KMS-11 (cell line): ENCODE results near the gene BLCAP.
"Not testable (repeated sequence)": the region's sequence is repeated elsewhere in the genome, so short reads cannot be mapped to it uniquely, and the experiment has no call there.

Experiments used
- H2AFZ ChIP-seq: fragments of 200-600 bp; sonication (generic); 2 replicates; pipeline ENCODE4 v1.6.1; 2016; ENCODE audit warnings: antibody characterized with exemption, mixed run types, low read depth
- H3K27ac ChIP-seq: fragments of 200-600 bp; sonication (generic); 2 replicates; pipeline ENCODE4 v1.6.1; 2016; ENCODE audit warnings: mild to moderate bottlenecking, mixed run types
- H3K27me3 ChIP-seq: fragments of 200-600 bp; sonication (generic); 2 replicates; pipeline ENCODE4 v1.6.1; 2017; ENCODE audit warnings: mild to moderate bottlenecking, low read depth, mixed run types, moderate library complexity; ENCODE audit not compliant: insufficient read depth
- H3K36me3 ChIP-seq: fragments of 200-600 bp; sonication (generic); 2 replicates; pipeline ENCODE4 v1.6.1; 2017; ENCODE audit warnings: mild to moderate bottlenecking, mixed run types; ENCODE audit not compliant: insufficient read depth
- H3K4me1 ChIP-seq: fragments of 200-600 bp; sonication (generic); 2 replicates; pipeline ENCODE4 v1.6.1; 2016; ENCODE audit warnings: mild to moderate bottlenecking, low read depth, mixed run types; ENCODE audit not compliant: poor library complexity, severe bottlenecking
- H3K4me2 ChIP-seq: fragments of 200-600 bp; sonication (generic); 2 replicates; pipeline ENCODE4 v1.7.0; 2016; ENCODE audit warnings: mild to moderate bottlenecking, mixed run types
- H3K4me3 ChIP-seq: fragments of 200-600 bp; sonication (generic); IDR thresholded peaks from 2 replicates; pipeline ENCODE4 v1.6.1; 2017; ENCODE audit warnings: low read depth, low read length, mixed read lengths; ENCODE audit not compliant: insufficient read depth
- H3K79me2 ChIP-seq: fragments of 200-600 bp; sonication (generic); 2 replicates; pipeline ENCODE4 v1.6.1; 2016; ENCODE audit warnings: low read depth, mixed run types; ENCODE audit not compliant: insufficient read depth
- H3K9ac ChIP-seq: fragments of 200-600 bp; sonication (generic); 2 replicates; pipeline ENCODE4 v1.6.1; 2016; ENCODE audit warnings: mild to moderate bottlenecking, mixed run types
- H4K20me1 ChIP-seq: fragments of 200-600 bp; sonication (generic); 2 replicates; pipeline ENCODE4 v1.6.1; 2016; ENCODE audit warnings: mild to moderate bottlenecking, mixed run types; ENCODE audit not compliant: insufficient read depth
- CTCF ChIP-seq: fragments of 200-600 bp; sonication (generic); conservative IDR thresholded peaks from 2 replicates; pipeline ENCODE4 v1.6.1; 2017; ENCODE audit warnings: low read depth, mild to moderate bottlenecking, antibody characterized with exemption, low read length, moderate library complexity, mixed read lengths

The BLCAP gene

GRCh38 chr20:37527638-37528445 is at the start of gene BLCAP:
TSS of gene BLCAP (minus strand) at chr20:37527876. CDS start at chr20:37519174, 8,702 bp downstream.
- peak within 1 kb of the TSS; percentile 72 for H2AFZ ChIP-seq

GRCh38 chr20:37577436-37577835 is 49.8 kb upstream of the BLCAP start:
- H3K79me2 ChIP-seq, H4K20me1 ChIP-seq, H3K4me3 ChIP-seq, H3K4me2 ChIP-seq, H3K9ac ChIP-seq, H2AFZ ChIP-seq, H3K4me1 ChIP-seq, H3K27ac ChIP-seq, H3K27me3 ChIP-seq, H3K36me3 ChIP-seq: not testable (repeated sequence)

More at GRCh38 chr20:37527638-37528445, at the start of gene BLCAP:
- H3K9ac ChIP-seq, result peak within 1 kb of the TSS; percentile 95
- no peaks in the 10 kb centered on the region for H3K36me3 ChIP-seq
- H3K27me3 ChIP-seq, result no peaks in the 10 kb centered on the region
- peak within 1 kb of the TSS; percentile 30 for H3K4me3 ChIP-seq
- no peak for TF ChIP-seq CTCF
- peak within 1 kb of the TSS; percentile 95 for H3K27ac ChIP-seq
- H3K4me1 ChIP-seq, result peaks cover 40% of the 10 kb centered on the region
- H4K20me1 ChIP-seq, result no peaks in the 10 kb centered on the region
- H3K79me2 ChIP-seq, result peaks cover 46% of the 10 kb centered on the region
- peak within 1 kb of the TSS; percentile 97 for H3K4me2 ChIP-seq

GRCh38 chr20:37576911-37577310 is 49.2 kb upstream of the BLCAP start:
- no peak for TF ChIP-seq CTCF
- Histone ChIP-seq H3K79me2 (no peaks in the 10 kb centered on the region), H3K9ac (no peak overlapping the region), H3K27me3 (no peaks in the 10 kb centered on the region), H4K20me1 (no peaks in the 10 kb centered on the region), H3K4me2 (no peak overlapping the region), H3K36me3 (no peaks in the 10 kb centered on the region), H3K27ac (no peak overlapping the region), H3K4me3 (no peak overlapping the region), H2AFZ (no peak overlapping the region), H3K4me1 (no peaks in the 10 kb centered on the region)

- no peak overlapping the region for H3K4me2 ChIP-seq
- no peaks in the 10 kb centered on the region for H3K4me1 ChIP-seq
- no peak overlapping the region for H3K4me3 ChIP-seq
- H3K36me3 ChIP-seq, result no peaks in the 10 kb centered on the region
- H3K79me2 ChIP-seq, result no peaks in the 10 kb centered on the region
- H3K9ac ChIP-seq, result no peak overlapping the region
- H4K20me1 ChIP-seq, result no peaks in the 10 kb centered on the region
- H3K27me3 ChIP-seq, result no peaks in the 10 kb centered on the region
- H2AFZ ChIP-seq, result no peak overlapping the region
- H3K27ac ChIP-seq, result no peak overlapping the region
- TF ChIP-seq CTCF, result no peak
These were observed 48.2 kb upstream of the BLCAP start for GRCh38 chr20:37575884-37576283.
